K562 (cell line): ENCODE measurements around the gene EXTL1. TPM values are rescaled to one million over a fixed set of nuclear protein-coding genes. Genes with fewer than 3 reads are reported as not detected.

Source experiments
- ATAC-seq: fragments of 200-7000 bp; cut with Tn5 transposase; 3 replicates; pipeline ENCODE4 v1.9.1; 2020; ENCODE audit warnings: moderate library complexity
- BruUV-seq: library from RNA; stranded (reverse); fragments of 400-500 nt; replicated peaks from 2 replicates; lab custom pipeline; 2021; lab: Mats Ljungman, UMichigan
- CTCF ChIA-PET: fragments of 300-600 bp; formaldehyde crosslinking; extraction: SDS; loops from one replicate; lab custom pipeline; 2021; ENCODE audit warnings: low intra/inter-chr PET ratio; lab: Yijun Ruan, JAX
- POLR2A ChIA-PET: fragments of 300-600, 350-650 bp; sonication (Branson Sonifier 250); formaldehyde crosslinking; extraction: SDS; loops from one replicate; lab custom pipeline; 2021; ENCODE audit warnings: antibody characterized with exemption, inconsistent platforms; lab: Yijun Ruan, JAX
- DNase-seq, 4 experiments: peaks; one replicate each; pipeline versions ENCODE4 v3.0.0 to v3.0.0-alpha.2; 2011 to 2018; ENCODE audit warnings: low spot score in 3 of 4, mixed read lengths in 3 of 4; ENCODE audit errors: extremely low read depth in 1 of 4
- FAIRE-seq: peaks from 2 replicates; lab custom pipeline; 2011; peaks lifted over from hg19 to GRCh38; lab: Jason Lieb, UNC
- H2AFZ ChIP-seq: 2 replicates; pipeline ENCODE4 v1.6.0; 2011; ENCODE audit warnings: low read depth, low read length, control low read depth, inconsistent platforms
- H3K27ac ChIP-seq: fragments of 200-600 bp; 3 replicates; pipeline ENCODE4 v1.8.0; 2011; ENCODE audit warnings: low read depth, mild to moderate bottlenecking, control low read depth, inconsistent platforms, low read length, moderate library complexity, mixed read lengths; ENCODE audit errors: extremely low read depth
- H3K27me3 ChIP-seq, 2 experiments: fragments of 300-600 bp in 1 of 2; 2 replicates in 1 of 2; 3 replicates in 1 of 2; pipeline versions ENCODE4 v1.6.0 to v1.8.0; 2011; ENCODE audit warnings: inconsistent platforms in 2 of 2, low read length in 2 of 2, mild to moderate bottlenecking in 1 of 2, mixed read lengths in 1 of 2, moderate library complexity in 1 of 2; ENCODE audit not compliant: control insufficient read depth in 2 of 2, insufficient read depth in 2 of 2
- H3K36me3 ChIP-seq: fragments of 300-600 bp; 3 replicates; pipeline ENCODE4 v1.8.0; 2011; ENCODE audit warnings: mild to moderate bottlenecking, low read length, inconsistent platforms; ENCODE audit not compliant: control insufficient read depth, insufficient read depth
- H3K4me1 ChIP-seq, 2 experiments: fragments of 200-600 bp in 1 of 2; replicated peaks in 1 of 2; 2 replicates in 1 of 2; 3 replicates in 1 of 2; pipeline versions ENCODE4 v1.5.1 to v1.8.0; 2011; ENCODE audit warnings: inconsistent platforms in 2 of 2, low read length in 2 of 2, mild to moderate bottlenecking in 1 of 2, mixed read lengths in 1 of 2, moderate library complexity in 1 of 2; ENCODE audit not compliant: control insufficient read depth in 2 of 2, insufficient read depth in 2 of 2
- H3K4me2 ChIP-seq: 2 replicates; pipeline ENCODE4 v1.6.1; 2011; ENCODE audit warnings: low read length, control low read depth, inconsistent platforms, mixed read lengths; ENCODE audit not compliant: insufficient read depth
- H3K4me3 ChIP-seq: fragments of 200-600 bp; sonication (generic), shearing (Covaris generic); 2 replicates; pipeline ENCODE4 v1.5.1; 2016; ENCODE audit warnings: control low read depth, inconsistent platforms
- H3K79me2 ChIP-seq: fragments of 200-600 bp; 3 replicates; pipeline ENCODE4 v1.8.0; 2011; ENCODE audit warnings: low read length, inconsistent platforms; ENCODE audit not compliant: control insufficient read depth, insufficient read depth
- H3K9ac ChIP-seq, 2 experiments: 2 replicates each; pipeline versions ENCODE4 v1.6.0 to v1.6.1; 2011; ENCODE audit warnings: low read depth in 2 of 2, low read length in 2 of 2, control low read depth in 1 of 2, inconsistent platforms in 1 of 2, mild to moderate bottlenecking in 1 of 2, mixed read lengths in 1 of 2; ENCODE audit not compliant: insufficient read depth in 1 of 2
- H3K9me1 ChIP-seq: one replicate; pipeline ENCODE4 v1.6.0; 2011; ENCODE audit warnings: inconsistent platforms, mild to moderate bottlenecking, low read length, moderate library complexity; ENCODE audit not compliant: control insufficient read depth, insufficient read depth
- H3K9me3 ChIP-seq: replicated peaks from 2 replicates; pipeline ENCODE4 v1.5.1; 2011; ENCODE audit warnings: low read depth, low read length, inconsistent platforms; ENCODE audit not compliant: control insufficient read depth, insufficient read depth
- H4K20me1 ChIP-seq: replicated peaks from 2 replicates; pipeline ENCODE4 v1.6.1; 2011; ENCODE audit warnings: low read length, inconsistent platforms, mixed read lengths; ENCODE audit not compliant: control insufficient read depth, insufficient read depth
- AFF4 ChIP-seq: sonication (generic); formaldehyde crosslinking; IDR thresholded peaks from 2 replicates; pipeline ENCODE4 v1.8.0; 2023; ENCODE audit warnings: mild to moderate bottlenecking, missing genetic modification reagents
- CBFA2T2 ChIP-seq: fragments of 450-650 bp; conservative IDR thresholded peaks from 2 replicates; pipeline ENCODE4 v1.6.1; 2017; ENCODE audit warnings: mild to moderate bottlenecking
- CBFA2T3 ChIP-seq: fragments of 450-650 bp; IDR thresholded peaks from 2 replicates; pipeline ENCODE4 v1.6.1; 2017
- CEBPB ChIP-seq: fragments of 450-650 bp; IDR thresholded peaks from 2 replicates; pipeline ENCODE4 v1.6.1; 2016; ENCODE audit warnings: missing genetic modification characterization, missing compliant biosample characterization
- CTBP1 ChIP-seq: fragments of 450-650 bp; IDR thresholded peaks from 2 replicates; pipeline ENCODE4 v1.6.1; 2016; ENCODE audit warnings: borderline replicate concordance
- EP300 ChIP-seq: IDR thresholded peaks from 2 replicates; pipeline ENCODE4 v1.6.1; 2012; ENCODE audit warnings: low read length, improper control_type of control experiment
- ESRRA ChIP-seq: fragments of 450-650 bp; IDR thresholded peaks from 2 replicates; pipeline ENCODE4 v1.6.1; 2014; ENCODE audit warnings: low read depth, mild to moderate bottlenecking, moderate library complexity, borderline replicate concordance
- FOSL1 ChIP-seq: fragments of 200-800 bp; sonication (Bioruptor generic); conservative IDR thresholded peaks from 2 replicates; pipeline ENCODE4 v1.6.1; 2016; ENCODE audit warnings: missing genetic modification characterization, missing compliant biosample characterization
- ID3 ChIP-seq, 2 experiments: fragments of 250-450 bp in 1 of 2; fragments of 450-650 bp in 1 of 2; sonication (Bioruptor Pico) in 1 of 2; IDR thresholded peaks; 2 replicates each; pipeline versions ENCODE4 v1.6.1 to v1.8.0; 2016 to 2021; ENCODE audit warnings: mild to moderate bottlenecking in 2 of 2, moderate library complexity in 2 of 2, missing compliant biosample characterization in 1 of 2, missing genetic modification characterization in 1 of 2
- JUND ChIP-seq, 2 experiments: IDR thresholded peaks; 2 replicates in 1 of 2; 3 replicates in 1 of 2; pipeline ENCODE4 v1.6.1; 2011; ENCODE audit warnings: borderline replicate concordance in 2 of 2, low read depth in 2 of 2, low read length in 2 of 2, improper control_type of control experiment in 1 of 2, missing biosample characterization in 1 of 2, missing genetic modification characterization in 1 of 2, missing genetic modification reagents in 1 of 2
- MAFF ChIP-seq: IDR thresholded peaks from 2 replicates; pipeline ENCODE4 v1.6.1; 2012; ENCODE audit warnings: low read length, improper control_type of control experiment
- NR2C1 ChIP-seq, 2 experiments: fragments of 450-650 bp; IDR thresholded peaks; 2 replicates each; pipeline ENCODE4 v1.6.1; 2017; ENCODE audit warnings: mild to moderate bottlenecking in 2 of 2, antibody characterized with exemption in 1 of 2, inconsistent platforms in 1 of 2, missing compliant biosample characterization in 1 of 2, missing genetic modification characterization in 1 of 2
- NR2C2 ChIP-seq, 2 experiments: fragments of 200-800 bp in 1 of 2; sonication (Bioruptor generic) in 1 of 2; sonication (generic) in 1 of 2; formaldehyde crosslinking in 1 of 2; IDR thresholded peaks; 2 replicates each; pipeline versions ENCODE4 v1.6.1 to v1.8.0; 2016 to 2022; ENCODE audit warnings: mild to moderate bottlenecking in 1 of 2, missing compliant biosample characterization in 1 of 2, missing genetic modification characterization in 1 of 2, missing genetic modification reagents in 1 of 2
- POLR2G ChIP-seq: fragments of 200-400 bp; formaldehyde crosslinking; IDR thresholded peaks from 2 replicates; pipeline ENCODE4 v1.6.1; 2017; ENCODE audit warnings: low read depth, mild to moderate bottlenecking, antibody characterized with exemption, low read length, moderate library complexity
- TCF3 ChIP-seq: sonication (generic); formaldehyde crosslinking; IDR thresholded peaks from 2 replicates; pipeline ENCODE4 v1.4.0; 2020; ENCODE audit warnings: mild to moderate bottlenecking, missing genetic modification reagents
- ZNF12 ChIP-seq: sonication (generic); formaldehyde crosslinking; IDR thresholded peaks from 2 replicates; pipeline ENCODE4 v1.4.0; 2020; ENCODE audit warnings: mild to moderate bottlenecking, missing genetic modification reagents
- ZNF253 ChIP-seq: fragments of 250-450 bp; sonication (Bioruptor Pico); conservative IDR thresholded peaks from 2 replicates; pipeline ENCODE4 v1.6.1; 2021; ENCODE audit warnings: mild to moderate bottlenecking
- WGBS: fragments of 100-300 bp; shearing (Covaris generic); methylation state at CpG from one replicate; pipeline ENCODE4 v1.1.6; 2016; ENCODE audit warnings: low coverage, mixed read lengths; ENCODE audit not compliant: insufficient coverage; ENCODE audit errors: missing lambda C conversion rate; 5-methylcytosine and 5-hydroxymethylcytosine counted together
- in situ Hi-C: fragments of 300-500 bp; cut with MboI; formaldehyde crosslinking; loops from 4 replicates; pipeline ENCODE4 v1.15.0; 2018; ENCODE audit warnings: inconsistent platforms, mixed read lengths
- intact Hi-C: fragments of 100-400 bp; cut with micrococcal nuclease; formaldehyde crosslinking; loops from 2 replicates; pipeline ENCODE4 v1.14.2; 2022
- polyA plus RNA-seq, 8 experiments: library from polyadenylated mRNA; depleted of rRNA in 4 of 8; stranded (reverse) in 5 of 8; unstranded in 3 of 8; fragments of >200 nt; fragmentation: Nextera tagmentation in 2 of 8; fragmentation: Illumina TruSeq in 1 of 8; extraction: Ambion mirVana in 2 of 8; extraction: Trizol in 1 of 8; gene quantifications; 2 replicates each; pipeline versions ENCODE4 v1.2.1 to v1.2.3, GENCODE V29; 2011 to 2014; ENCODE audit warnings: inconsistent platforms in 1 of 8, missing spikeins in 1 of 8
- total RNA-seq, 7 experiments: library from RNA; depleted of rRNA in 6 of 7; stranded (reverse); fragments of >200 nt in 6 of 7; fragmentation: Illumina TruSeq in 2 of 7; extraction: Trizol in 2 of 7; gene quantifications; 2 replicates each; pipeline versions ENCODE4 v1.2.1 to v1.2.3, GENCODE V29; 2011 to 2021; ENCODE audit warnings: low replicate concordance in 1 of 7

Gene EXTL1
- total and polyA plus RNA-seq, 9 of the 15 experiments (the other 6 are each of a cell fraction or from before 2014, with no cell fraction given), result 0.04 to 0.23 (median 0.08) TPM; not detected in 3

GRCh38 chr1:26082020-26082350 lies 60.4 kb downstream of the EXTL1 start:
- ATAC-seq (peak; percentile 58), FAIRE-seq (no peak), DNase-seq (peak in 1 of 4 experiments; percentile 67)
- ChIA-PET POLR2A (interaction anchor here (4.8 kb wide), 1 partner anchor 12 kb away, joined by 33 read pairs; no protein-coding TSS in a partner anchor), CTCF (no interaction called here)
- Histone ChIP-seq H3K27me3 (no peaks in the 10 kb centered on the region), H3K9me3 (no peaks in the 10 kb centered on the region), H4K20me1 (no peaks in the 10 kb centered on the region), H3K27ac (peak overlapping the region; percentile 21; the same call in 1 of the 3 replicates), H3K4me1 (peaks cover 19 to 48% of the 10 kb centered on the region in 2 experiments), H3K9me1 (no peaks in the 10 kb centered on the region), H2AFZ (peak overlapping the region; percentile 42), H3K4me3 (no peak overlapping the region), H3K4me2 (no peak overlapping the region), H3K9ac (no peak overlapping the region; a peak in 2 of 4 replicates), H3K36me3 (no peaks in the 10 kb centered on the region), H3K79me2 (no peaks in the 10 kb centered on the region)
- in situ Hi-C loops (no loop called here), intact Hi-C loops (no loop called here)
- 22% methylated on average over 3 of the region's 3 CpGs for WGBS
- no TSS peak for BruUV-seq
- TF ChIP-seq CBFA2T3 (peak; percentile 80), CEBPB (tag) (no peak), POLR2G (no peak), ID3 (CRISPR knock-in tag; IDR thresholded peaks at IDR 0.05) (no peak), ID3 (tag; IDR thresholded peaks at IDR 0.05) (no peak), TCF3 (CRISPR knock-in tag) (peak; percentile 56; the same call in 1 of the 2 replicates), CTBP1 (no peak), EP300 (peak; percentile 23; the same call in 1 of the 2 replicates), ZNF12 (CRISPR knock-in tag) (no peak), ESRRA (peak; percentile 30; the same call in 1 of the 2 replicates), CBFA2T2 (peak; percentile 63), NR2C2 (CRISPR knock-in tag; IDR thresholded peaks at IDR 0.05) (no peak), NR2C2 (tag; IDR thresholded peaks at IDR 0.05) (peak; percentile 29; the same call in 1 of the 2 replicates), FOSL1 (tag) (no peak; the same call in 1 of the 2 replicates), AFF4 (CRISPR knock-in tag) (no peak), NR2C1 (IDR thresholded peaks at IDR 0.05) (peak; percentile 64; the same call in 1 of the 2 replicates), NR2C1 (tag; IDR thresholded peaks at IDR 0.05) (0 out of 2 replicates have a peak, but pooled peaks have one; percentile 37), ZNF253 (CRISPR knock-in tag) (no peak), MAFF (no peak), JUND (IDR thresholded peaks at IDR 0.05; ENCODE audit: borderline replicate concordance, low read depth, low read length) (no peak), JUND (tag; IDR thresholded peaks at IDR 0.05; ENCODE audit: borderline replicate concordance, low read depth, low read length) (no peak)
